ENCODE results near the gene PRDM16.

- TF ChIP-seq CTCF (IDR thresholded peaks at IDR 0.05; ENCODE audit: low read depth, low read length, missing input control) (no peak), SP1 (IDR thresholded peaks at IDR 0.05) (no peak), YY1 (IDR thresholded peaks at IDR 0.05) (no peak), HNF4G (IDR thresholded peaks at IDR 0.05) (no peak), RAD21 (IDR thresholded peaks at IDR 0.05) (no peak), TAF1 (conservative IDR thresholded peaks at IDR 0.05) (no peak), RXRA (IDR thresholded peaks at IDR 0.05) (no peak), GABPA (IDR thresholded peaks at IDR 0.05 in 1 of 2, conservative IDR thresholded peaks at IDR 0.05 in 1 of 2) (no peak), HNF4A (conservative IDR thresholded peaks at IDR 0.05) (no peak), EGR1 (IDR thresholded peaks at IDR 0.05; ENCODE audit: low read depth in 2 of 2) (no peak), ATF3 (IDR thresholded peaks at IDR 0.05) (no peak), JUND (IDR thresholded peaks at IDR 0.05) (no peak), MAX (IDR thresholded peaks at IDR 0.05) (no peak)
Measured at GRCh38 chr1:3082051-3082450, 13.0 kb downstream of the PRDM16 start.
